ENCODE results near the gene LRRC43. TPM values are rescaled to one million over a fixed set of nuclear protein-coding genes. Genes with fewer than 3 reads are reported as not detected.

The LRRC43 gene
- total RNA-seq, 1 experiment from 2014 or later: 0.66 TPM

- Histone ChIP-seq H3K4me3 (ENCODE audit: low read length) (no peak overlapping the region), H3K27me3 (ENCODE audit: low read length) (no peaks in the 10 kb centered on the region), H3F3A (ENCODE audit: low read length, unreplicated experiment) (no peaks in the 10 kb centered on the region), H3K9me2 (replicated peaks; ENCODE audit: low read length) (no peaks in the 10 kb centered on the region), H2AFZ (ENCODE audit: low read length) (no peak overlapping the region), H3K9ac (ENCODE audit: low read length) (no peak overlapping the region), H3K36me3 (ENCODE audit: low read depth, low read length) (no peaks in the 10 kb centered on the region), H3K27ac (ENCODE audit: low read length) (no peak overlapping the region), H3K9me3 (ENCODE audit: low read length) (no peaks in the 10 kb centered on the region), H3K79me2 (ENCODE audit: low read length) (no peaks in the 10 kb centered on the region), H3K4me2 (ENCODE audit: low read length) (no peak overlapping the region), H3K4me1 (ENCODE audit: insufficient read depth, low read length) (no peaks in the 10 kb centered on the region), H4K20me1 (ENCODE audit: low read length) (no peaks in the 10 kb centered on the region)
- POLR2A ChIA-PET (ENCODE audit: unreplicated experiment): no interaction called here
- DNase-seq: no peak
- intact Hi-C loops (cut with micrococcal nuclease): no loop called here
- no peak for ATAC-seq
- CTCF ChIA-PET: no interaction called here
- no peak for TF ChIP-seq EZH2 (IDR thresholded peaks at IDR 0.05; ENCODE audit: low read length, unreplicated experiment)
- no peak for TF ChIP-seq CTCF (conservative IDR thresholded peaks at IDR 0.05; ENCODE audit: low read depth, low read length)
- TF ChIP-seq EZH2phosphoT487 (IDR thresholded peaks at IDR 0.05; ENCODE audit: borderline replicate concordance, low read length): no peak
- BruUV-seq (replicated peaks): no TSS peak
These were observed 22.2 kb upstream of the LRRC43 start for GRCh38 chr12:122160761-122161160.

GRCh38 chr12:122161682-122162081 lies 21.2 kb upstream of the LRRC43 start:
- no peaks in the 10 kb centered on the region for H3K27me3 ChIP-seq (ENCODE audit: low read length)
- BruUV-seq (replicated peaks): no TSS peak
- no peak for TF ChIP-seq EZH2phosphoT487 (IDR thresholded peaks at IDR 0.05; ENCODE audit: borderline replicate concordance, low read length)
- TF ChIP-seq EZH2 (IDR thresholded peaks at IDR 0.05; ENCODE audit: low read length, unreplicated experiment): no peak
- TF ChIP-seq CTCF (conservative IDR thresholded peaks at IDR 0.05; ENCODE audit: low read depth, low read length): no peak

GRCh38 chr12:122162976-122163375 lies 19.9 kb upstream of the LRRC43 start:
- no peak for DNase-seq
- CTCF ChIA-PET: no interaction called here
- Histone ChIP-seq H3K27me3 (ENCODE audit: low read length) (no peaks in the 10 kb centered on the region), H4K20me1 (ENCODE audit: low read length) (no peaks in the 10 kb centered on the region), H2AFZ (ENCODE audit: low read length) (no peak overlapping the region), H3K4me3 (ENCODE audit: low read length) (no peak overlapping the region), H3K36me3 (ENCODE audit: low read depth, low read length) (no peaks in the 10 kb centered on the region), H3K4me1 (ENCODE audit: insufficient read depth, low read length) (no peaks in the 10 kb centered on the region), H3K4me2 (ENCODE audit: low read length) (no peak overlapping the region), H3K9me2 (replicated peaks; ENCODE audit: low read length) (no peaks in the 10 kb centered on the region), H3K9ac (ENCODE audit: low read length) (no peak overlapping the region), H3F3A (ENCODE audit: low read length, unreplicated experiment) (no peaks in the 10 kb centered on the region), H3K27ac (ENCODE audit: low read length) (no peak overlapping the region), H3K79me2 (ENCODE audit: low read length) (no peaks in the 10 kb centered on the region), H3K9me3 (ENCODE audit: low read length) (no peaks in the 10 kb centered on the region)
- no peak for TF ChIP-seq EZH2phosphoT487 (IDR thresholded peaks at IDR 0.05; ENCODE audit: borderline replicate concordance, low read length)
- TF ChIP-seq EZH2 (IDR thresholded peaks at IDR 0.05; ENCODE audit: low read length, unreplicated experiment): no peak
- TF ChIP-seq CTCF (conservative IDR thresholded peaks at IDR 0.05; ENCODE audit: low read depth, low read length): no peak
- ATAC-seq: no peak
- no TSS peak for BruUV-seq (replicated peaks)
- intact Hi-C loops (cut with micrococcal nuclease): no loop called here
- POLR2A ChIA-PET (ENCODE audit: unreplicated experiment): no interaction called here

More at GRCh38 chr12:122161682-122162081, 21.2 kb upstream of the LRRC43 start:
- Histone ChIP-seq H3K79me2 (ENCODE audit: low read length) (no peaks in the 10 kb centered on the region), H3K4me2 (ENCODE audit: low read length) (no peak overlapping the region), H3F3A (ENCODE audit: low read length, unreplicated experiment) (no peaks in the 10 kb centered on the region), H3K36me3 (ENCODE audit: low read depth, low read length) (no peaks in the 10 kb centered on the region), H3K4me3 (ENCODE audit: low read length) (no peak overlapping the region), H4K20me1 (ENCODE audit: low read length) (no peaks in the 10 kb centered on the region), H3K9ac (ENCODE audit: low read length) (no peak overlapping the region), H3K4me1 (ENCODE audit: insufficient read depth, low read length) (no peaks in the 10 kb centered on the region), H2AFZ (ENCODE audit: low read length) (no peak overlapping the region), H3K9me2 (replicated peaks; ENCODE audit: low read length) (no peaks in the 10 kb centered on the region), H3K9me3 (ENCODE audit: low read length) (no peaks in the 10 kb centered on the region), H3K27ac (ENCODE audit: low read length) (no peak overlapping the region)
- ATAC-seq (no peak), DNase-seq (no peak)
- CTCF ChIA-PET: no interaction called here
- POLR2A ChIA-PET (ENCODE audit: unreplicated experiment): no interaction called here
- intact Hi-C loops (cut with micrococcal nuclease): no loop called here
